ENCODE measurements around the gene NUP98. TPM values are rescaled to one million over a fixed set of nuclear protein-coding genes. Genes with fewer than 3 reads are reported as not detected.

The NUP98 gene
- total RNA-seq, 2 donors from 2014 or later: 127 to 136 TPM

GRCh38 chr11:3837793-3838192, 40.4 kb upstream of the NUP98 start:
- no peak for DNase-seq (ENCODE audit: low spot score)
- TF ChIP-seq POLR2AphosphoS5 (IDR thresholded peaks at IDR 0.05) (no peak), CTCF (IDR thresholded peaks at IDR 0.05) (no peak), POLR2A (IDR thresholded peaks at IDR 0.05) (no peak)
- intact Hi-C loops (cut with DNase I): no loop called here
- H3K36me3 ChIP-seq: no peaks in the 10 kb centered on the region
- H3K4me1 ChIP-seq (replicated peaks): no peaks in the 10 kb centered on the region
- no peaks in the 10 kb centered on the region for H3K27me3 ChIP-seq (replicated peaks; ENCODE audit: insufficient read depth)
- no peak overlapping the region for H3K4me3 ChIP-seq
- no peaks in the 10 kb centered on the region for H3K9me3 ChIP-seq
- H3K27ac ChIP-seq: no peak overlapping the region
- WGBS: 86% methylated on average over 1 of the region's 1 CpG

- Histone ChIP-seq H3K9me3 (no peaks in the 10 kb centered on the region), H3K27me3 (replicated peaks; ENCODE audit: insufficient read depth) (no peaks in the 10 kb centered on the region), H3K4me3 (no peak overlapping the region), H3K4me1 (replicated peaks) (no peaks in the 10 kb centered on the region), H3K27ac (no peak overlapping the region), H3K36me3 (no peaks in the 10 kb centered on the region)
- DNase-seq (ENCODE audit: low spot score): no peak
- TF ChIP-seq POLR2A (IDR thresholded peaks at IDR 0.05): no peak
- TF ChIP-seq CTCF (IDR thresholded peaks at IDR 0.05): no peak
- no peak for TF ChIP-seq POLR2AphosphoS5 (IDR thresholded peaks at IDR 0.05)
- intact Hi-C loops (cut with DNase I): no loop called here
- 86% methylated on average over 5 of the region's 5 CpGs for WGBS
Observed at GRCh38 chr11:3836903-3837302, 39.5 kb upstream of the NUP98 start.

- TF ChIP-seq POLR2A (IDR thresholded peaks at IDR 0.05): no peak
- TF ChIP-seq CTCF (IDR thresholded peaks at IDR 0.05): no peak
- TF ChIP-seq POLR2AphosphoS5 (IDR thresholded peaks at IDR 0.05): no peak
- Histone ChIP-seq H3K4me1 (replicated peaks) (no peaks in the 10 kb centered on the region), H3K36me3 (no peaks in the 10 kb centered on the region), H3K9me3 (no peaks in the 10 kb centered on the region), H3K27me3 (replicated peaks; ENCODE audit: insufficient read depth) (no peaks in the 10 kb centered on the region), H3K4me3 (no peak overlapping the region), H3K27ac (no peak overlapping the region)
- no peak for DNase-seq (ENCODE audit: low spot score)
- intact Hi-C loops (cut with DNase I): no loop called here
- WGBS: 69% methylated on average over 4 of the region's 4 CpGs
Observed at GRCh38 chr11:3835751-3836150, 38.4 kb upstream of the NUP98 start.

- DNase-seq (ENCODE audit: low spot score): no peak
- intact Hi-C loops (cut with DNase I): no loop called here
- Histone ChIP-seq H3K4me1 (replicated peaks) (no peaks in the 10 kb centered on the region), H3K36me3 (no peaks in the 10 kb centered on the region), H3K4me3 (no peak overlapping the region), H3K27me3 (replicated peaks; ENCODE audit: insufficient read depth) (no peaks in the 10 kb centered on the region), H3K27ac (no peak overlapping the region), H3K9me3 (no peaks in the 10 kb centered on the region)
- TF ChIP-seq POLR2AphosphoS5 (IDR thresholded peaks at IDR 0.05): no peak
- TF ChIP-seq POLR2A (IDR thresholded peaks at IDR 0.05): no peak
- no peak for TF ChIP-seq CTCF (IDR thresholded peaks at IDR 0.05)
- WGBS: 84% methylated on average over 7 of the region's 7 CpGs
Observed at GRCh38 chr11:3834664-3835461, 37.5 kb upstream of the NUP98 start.

- DNase-seq (ENCODE audit: low spot score): no peak
- Histone ChIP-seq H3K27me3 (replicated peaks; ENCODE audit: insufficient read depth) (no peaks in the 10 kb centered on the region), H3K9me3 (no peaks in the 10 kb centered on the region), H3K36me3 (no peaks in the 10 kb centered on the region), H3K27ac (no peak overlapping the region), H3K4me1 (replicated peaks) (no peaks in the 10 kb centered on the region), H3K4me3 (no peak overlapping the region)
- no peak for TF ChIP-seq POLR2AphosphoS5 (IDR thresholded peaks at IDR 0.05)
- intact Hi-C loops (cut with DNase I): no loop called here
- WGBS: 73% methylated on average over 4 of the region's 4 CpGs
Observed at GRCh38 chr11:3834349-3834663, 37.0 kb upstream of the NUP98 start.
